IgD-negative memory B cell (primary cell): ENCODE data around the gene RARG. TPM values are rescaled to one million over a fixed set of nuclear protein-coding genes. Genes with fewer than 3 reads are reported as not detected.
"Not testable (repeated sequence)": the region's sequence is repeated elsewhere in the genome, so short reads cannot be mapped to it uniquely, and the experiment has no call there.

ENCODE experiments used
- H3K27ac Mint-ChIP-seq, 3 donors: one replicate each; pipeline ENCODE4 v1.8.0; 2020 to 2022; ENCODE audit warnings: mild to moderate bottlenecking in 3 of 3, mixed read lengths in 3 of 3, moderate library complexity in 1 of 3
- H3K27me3 Mint-ChIP-seq: one replicate; pipeline ENCODE4 v1.8.0; 2021; ENCODE audit warnings: mixed read lengths
- H3K36me3 Mint-ChIP-seq: one replicate; pipeline ENCODE4 v1.8.0; 2020; ENCODE audit warnings: mild to moderate bottlenecking, mixed read lengths
- H3K4me1 Mint-ChIP-seq, 3 donors: one replicate each; pipeline ENCODE4 v1.8.0; 2020 to 2022; ENCODE audit warnings: mixed read lengths in 3 of 3, mild to moderate bottlenecking in 1 of 3
- H3K4me3 Mint-ChIP-seq, 4 donors: one replicate each; pipeline ENCODE4 v1.8.0; 2020 to 2022; ENCODE audit warnings: mild to moderate bottlenecking in 4 of 4, mixed read lengths in 4 of 4, moderate library complexity in 3 of 4
- H3K9me3 Mint-ChIP-seq, 3 donors: one replicate each; pipeline ENCODE4 v1.8.0; 2020 to 2021; ENCODE audit warnings: mixed read lengths in 3 of 3, mild to moderate bottlenecking in 1 of 3
- polyA plus RNA-seq: library from polyadenylated mRNA; unstranded; fragments of 300-500 nt; fragmentation: Illumina TruSeq; gene quantifications from one replicate; pipeline ENCODE4 v1.2.3, GENCODE V29; 2021

RARG gene
- polyA plus RNA-seq, 1 donor from 2014 or later: 4.8 TPM

- Mint-ChIP-seq H3K9me3 (no peaks in the 10 kb centered on the region), H3K4me1 (peaks cover 29 to 52% (median 33%) of the 10 kb centered on the region in 3 donors), H3K27me3 (no peaks in the 10 kb centered on the region), H3K4me3 (peak overlapping the region in 1 of 4 donors; percentile 68), H3K27ac (peak overlapping the region; percentile 69 to 81 (median 77)), H3K36me3 (peaks cover 1% of the 10 kb centered on the region)
These were observed 18.7 kb downstream of the RARG start for GRCh38 chr12:53213348-53213747.

GRCh38 chr12:53212931-53213330 lies 19.1 kb downstream of the RARG start:
- peaks cover 1% of the 10 kb centered on the region for H3K36me3 Mint-ChIP-seq
- no peaks in the 10 kb centered on the region for H3K27me3 Mint-ChIP-seq
- peak overlapping the region in 2 of 3 donors; percentile 69 to 81 for H3K27ac Mint-ChIP-seq
- H3K4me1 Mint-ChIP-seq: peaks cover 33 to 53% (median 34%) of the 10 kb centered on the region in 3 donors
- no peaks in the 10 kb centered on the region for H3K9me3 Mint-ChIP-seq
- peak overlapping the region in 1 of 4 donors; percentile 68 for H3K4me3 Mint-ChIP-seq

GRCh38 chr12:53211476-53212381 lies 20.3 kb downstream of the RARG start:
- peaks cover 35 to 46% (median 36%) of the 10 kb centered on the region in 3 donors for H3K4me1 Mint-ChIP-seq
- H3K27me3 Mint-ChIP-seq: no peaks in the 10 kb centered on the region
- H3K9me3 Mint-ChIP-seq: no peaks in the 10 kb centered on the region
- no peak overlapping the region for H3K27ac Mint-ChIP-seq
- peaks cover 1% of the 10 kb centered on the region for H3K36me3 Mint-ChIP-seq
- H3K4me3 Mint-ChIP-seq: peak overlapping the region in 2 of 4 donors; percentile 65 to 68

- H3K36me3 Mint-ChIP-seq: peaks cover 3% of the 10 kb centered on the region
- H3K4me3 Mint-ChIP-seq: no peak overlapping the region
These were observed 21.2 kb downstream of the RARG start for GRCh38 chr12:53210843-53211242.

GRCh38 chr12:53208877-53209463 lies 23.0 kb downstream of the RARG start:
- Mint-ChIP-seq H3K9me3 (no peaks in the 10 kb centered on the region), H3K4me3 (peak overlapping the region; percentile 47 to 97 (median 93)), H3K27ac (peak overlapping the region; percentile 39 to 93 (median 91)), H3K36me3 (peaks cover 6% of the 10 kb centered on the region), H3K27me3 (no peaks in the 10 kb centered on the region), H3K4me1 (peaks cover 31 to 45% (median 35%) of the 10 kb centered on the region in 3 donors)

More at GRCh38 chr12:53210843-53211242, 21.2 kb downstream of the RARG start:
- H3K9me3 Mint-ChIP-seq: no peaks in the 10 kb centered on the region
- no peak overlapping the region for H3K27ac Mint-ChIP-seq
- peaks cover 30 to 41% (median 31%) of the 10 kb centered on the region in 3 donors for H3K4me1 Mint-ChIP-seq
- H3K27me3 Mint-ChIP-seq: no peaks in the 10 kb centered on the region

- Mint-ChIP-seq H3K9me3 (no peaks in the 10 kb centered on the region), H3K27ac (peak overlapping the region; percentile 39 to 93 (median 91)), H3K4me3 (peak overlapping the region; percentile 47 to 97 (median 93)), H3K27me3 (no peaks in the 10 kb centered on the region), H3K4me1 (peaks cover 26 to 46% (median 37%) of the 10 kb centered on the region in 3 donors), H3K36me3 (peaks cover 8% of the 10 kb centered on the region)
These were observed 23.6 kb downstream of the RARG start for GRCh38 chr12:53208435-53208834.

- Mint-ChIP-seq H3K27ac (peak within 1 kb of the TSS; percentile 59 to 93 (median 91)), H3K4me3 (peak within 1 kb of the TSS; percentile 79 to 94 (median 92)), H3K9me3 (no peaks in the 10 kb centered on the region), H3K27me3 (no peaks in the 10 kb centered on the region), H3K4me1 (peaks cover 27 to 47% (median 41%) of the 10 kb centered on the region in 3 donors), H3K36me3 (peaks cover 8% of the 10 kb centered on the region)
These were observed 25.0 kb downstream of the RARG start, which contains the start of gene ITGB7 for GRCh38 chr12:53207042-53207441. Gene ITGB7 (minus strand): TSS chr12:53207251. CDS start chr12:53200443, 6,808 bp downstream.

GRCh38 chr12:53205747-53206419 lies 26.1 kb downstream of the RARG start:
- H3K27ac Mint-ChIP-seq: peak overlapping the region; percentile 59 to 84 (median 83)
- peaks cover 12% of the 10 kb centered on the region for H3K36me3 Mint-ChIP-seq
- no peaks in the 10 kb centered on the region for H3K9me3 Mint-ChIP-seq
- peaks cover 33 to 51% (median 49%) of the 10 kb centered on the region in 3 donors for H3K4me1 Mint-ChIP-seq
- no peaks in the 10 kb centered on the region for H3K27me3 Mint-ChIP-seq
- peak overlapping the region; percentile 79 to 94 (median 89) for H3K4me3 Mint-ChIP-seq

GRCh38 chr12:53204351-53204750 lies 27.7 kb downstream of the RARG start:
- Mint-ChIP-seq H3K9me3 (no peaks in the 10 kb centered on the region), H3K4me3 (peak overlapping the region; percentile 60 to 94 (median 85)), H3K27ac (no peak overlapping the region), H3K4me1 (peaks cover 46 to 62% (median 59%) of the 10 kb centered on the region in 3 donors), H3K27me3 (peaks cover 2% of the 10 kb centered on the region), H3K36me3 (peaks cover 13% of the 10 kb centered on the region)

GRCh38 chr12:53202316-53202715 lies 29.7 kb downstream of the RARG start:
- Mint-ChIP-seq H3K36me3 (peaks cover 16% of the 10 kb centered on the region), H3K4me1 (peaks cover 43 to 60% (median 59%) of the 10 kb centered on the region in 3 donors), H3K27ac (peak overlapping the region in 1 of 3 donors; percentile 53), H3K4me3 (peak overlapping the region in 1 of 4 donors; percentile 89)
- H3K9me3 Mint-ChIP-seq, H3K27me3 Mint-ChIP-seq: not testable (repeated sequence)

GRCh38 chr12:53201639-53202038 lies 30.4 kb downstream of the RARG start:
- H3K36me3 Mint-ChIP-seq: peaks cover 19% of the 10 kb centered on the region
- peak overlapping the region in 2 of 3 donors; percentile 53 to 90 for H3K27ac Mint-ChIP-seq
- no peaks in the 10 kb centered on the region for H3K9me3 Mint-ChIP-seq
- H3K27me3 Mint-ChIP-seq: peaks cover 2% of the 10 kb centered on the region
- peak overlapping the region in 3 of 4 donors; percentile 49 to 85 (median 69) for H3K4me3 Mint-ChIP-seq
- peaks cover 38 to 58% (median 56%) of the 10 kb centered on the region in 3 donors for H3K4me1 Mint-ChIP-seq

GRCh38 chr12:53201177-53201541 lies 30.9 kb downstream of the RARG start:
- Mint-ChIP-seq H3K9me3 (no peaks in the 10 kb centered on the region), H3K4me3 (peak overlapping the region; percentile 73 to 91 (median 84)), H3K27ac (peak overlapping the region; percentile 53 to 96 (median 90)), H3K4me1 (peaks cover 37 to 57% (median 56%) of the 10 kb centered on the region in 3 donors), H3K36me3 (peaks cover 21% of the 10 kb centered on the region), H3K27me3 (peaks cover 2% of the 10 kb centered on the region)

GRCh38 chr12:53200458-53201176 lies 31.4 kb downstream of the RARG start:
- H3K9me3 Mint-ChIP-seq: no peaks in the 10 kb centered on the region
- peaks cover 33 to 55% (median 51%) of the 10 kb centered on the region in 3 donors for H3K4me1 Mint-ChIP-seq
- peaks cover 19% of the 10 kb centered on the region for H3K36me3 Mint-ChIP-seq
- H3K27ac Mint-ChIP-seq: peak overlapping the region; percentile 53 to 96 (median 90)
- peaks cover 2% of the 10 kb centered on the region for H3K27me3 Mint-ChIP-seq
- peak overlapping the region; percentile 73 to 91 (median 84) for H3K4me3 Mint-ChIP-seq

GRCh38 chr12:53200107-53200457 lies 31.9 kb downstream of the RARG start:
- peak overlapping the region; percentile 53 to 96 (median 90) for H3K27ac Mint-ChIP-seq
- H3K36me3 Mint-ChIP-seq: peaks cover 17% of the 10 kb centered on the region
- H3K9me3 Mint-ChIP-seq: no peaks in the 10 kb centered on the region
- peak overlapping the region; percentile 73 to 91 (median 84) for H3K4me3 Mint-ChIP-seq
- peaks cover 33 to 52% (median 47%) of the 10 kb centered on the region in 3 donors for H3K4me1 Mint-ChIP-seq
- H3K27me3 Mint-ChIP-seq: peaks cover 2% of the 10 kb centered on the region
